ENCODE measurements around the gene ACACB.

Gene ACACB

GRCh38 chr12:109186993-109187653 lies 70.7 kb downstream of the ACACB start:
- H3K4me1 ChIP-seq (ENCODE audit: insufficient read depth, low read length): no peaks in the 10 kb centered on the region
- no peaks in the 10 kb centered on the region; the same call in 1 of the 2 replicates for H3K36me3 ChIP-seq (ENCODE audit: insufficient read depth, low read length)
- no peak overlapping the region for H3K9ac ChIP-seq (ENCODE audit: low read depth, low read length)
- no peaks in the 10 kb centered on the region for H3K9me3 ChIP-seq (ENCODE audit: control insufficient read depth, insufficient read depth, low read length)

DNA sequence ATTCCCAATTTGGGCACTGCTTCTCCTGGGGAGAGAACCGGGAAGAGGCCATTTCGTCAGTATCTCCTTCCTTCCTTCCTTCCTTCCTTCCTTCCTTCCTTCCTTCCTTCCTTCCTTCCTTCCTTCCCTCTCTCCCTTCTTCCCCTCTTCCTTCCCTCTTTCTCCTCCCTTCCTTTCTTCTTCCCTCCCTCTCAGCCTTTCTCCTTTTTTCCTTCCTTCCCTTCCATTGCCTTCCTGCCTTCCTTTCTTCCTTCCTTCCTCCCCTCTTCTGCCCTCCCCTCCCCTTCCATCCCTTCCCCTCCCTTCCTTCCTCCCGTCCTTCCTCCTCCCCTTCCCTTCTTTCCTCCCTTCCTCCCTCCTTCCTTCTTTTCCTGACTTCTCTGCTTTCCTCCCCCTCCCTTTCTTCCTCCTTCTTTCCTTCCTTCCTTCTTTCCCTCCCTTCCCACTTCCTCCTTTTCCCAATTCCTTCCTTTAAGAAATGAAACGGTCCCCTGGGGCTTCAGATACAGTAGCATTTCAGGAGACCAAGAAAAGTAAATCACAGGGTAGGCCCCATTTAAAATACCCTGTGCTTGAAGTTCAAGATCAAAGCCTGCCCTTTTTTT lies 71.8 kb downstream of the ACACB start:
- Histone ChIP-seq H3K9me3 (ENCODE audit: control insufficient read depth, insufficient read depth, low read length) (no peaks in the 10 kb centered on the region), H3K9ac (ENCODE audit: low read depth, low read length) (no peak overlapping the region), H3K36me3 (ENCODE audit: insufficient read depth, low read length) (no peaks in the 10 kb centered on the region; the same call in 1 of the 2 replicates), H3K4me1 (ENCODE audit: insufficient read depth, low read length) (no peaks in the 10 kb centered on the region)

GRCh38 chr12:109189291-109189690 lies 72.9 kb downstream of the ACACB start:
- no peaks in the 10 kb centered on the region; the same call in 1 of the 2 replicates for H3K36me3 ChIP-seq (ENCODE audit: insufficient read depth, low read length)
- H3K4me1 ChIP-seq (ENCODE audit: insufficient read depth, low read length): no peaks in the 10 kb centered on the region
- H3K9me3 ChIP-seq (ENCODE audit: control insufficient read depth, insufficient read depth, low read length): no peaks in the 10 kb centered on the region
- H3K9ac ChIP-seq (ENCODE audit: low read depth, low read length): no peak overlapping the region

- Histone ChIP-seq H3K9ac (ENCODE audit: low read depth, low read length) (no peak overlapping the region), H3K4me1 (ENCODE audit: insufficient read depth, low read length) (no peaks in the 10 kb centered on the region), H3K36me3 (ENCODE audit: insufficient read depth, low read length) (no peaks in the 10 kb centered on the region; the same call in 1 of the 2 replicates)
Measured at GRCh38 chr12:109191621-109192250, 75.3 kb downstream of the ACACB start.

GRCh38 chr12:109192358-109192757 lies 76.0 kb downstream of the ACACB start:
- Histone ChIP-seq H3K4me1 (ENCODE audit: insufficient read depth, low read length) (no peaks in the 10 kb centered on the region), H3K36me3 (ENCODE audit: insufficient read depth, low read length) (no peaks in the 10 kb centered on the region; the same call in 1 of the 2 replicates), H3K9me3 (ENCODE audit: control insufficient read depth, insufficient read depth, low read length) (no peaks in the 10 kb centered on the region), H3K9ac (ENCODE audit: low read depth, low read length) (no peak overlapping the region)

More at GRCh38 chr12:109191621-109192250, 75.3 kb downstream of the ACACB start:
- no peaks in the 10 kb centered on the region for H3K9me3 ChIP-seq (ENCODE audit: control insufficient read depth, insufficient read depth, low read length)

DNA sequence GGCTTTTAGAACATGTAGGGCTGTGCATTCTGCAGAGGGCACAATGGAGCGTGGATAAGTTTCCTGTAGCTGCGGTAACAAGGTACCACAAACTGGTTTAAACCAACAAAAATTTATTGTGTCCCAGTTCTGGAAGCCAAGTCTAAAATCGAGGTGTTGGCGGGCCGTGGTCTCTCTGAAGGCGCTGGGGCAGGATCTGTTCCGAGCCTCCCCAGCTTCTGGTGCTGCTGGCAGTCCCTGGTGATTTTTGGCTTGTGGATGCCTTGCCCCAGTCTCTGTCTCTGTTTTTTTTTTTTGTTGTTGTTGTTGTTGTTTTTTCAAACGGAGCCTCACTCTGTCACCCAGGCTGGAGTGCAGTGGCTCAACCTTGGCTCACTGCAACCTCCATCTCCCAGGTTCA lies 77.5 kb downstream of the ACACB start:
- H3K4me1 ChIP-seq (ENCODE audit: insufficient read depth, low read length): no peaks in the 10 kb centered on the region
- H3K9me3 ChIP-seq (ENCODE audit: control insufficient read depth, insufficient read depth, low read length): no peaks in the 10 kb centered on the region
- no peaks in the 10 kb centered on the region; the same call in 1 of the 2 replicates for H3K36me3 ChIP-seq (ENCODE audit: insufficient read depth, low read length)

DNA sequence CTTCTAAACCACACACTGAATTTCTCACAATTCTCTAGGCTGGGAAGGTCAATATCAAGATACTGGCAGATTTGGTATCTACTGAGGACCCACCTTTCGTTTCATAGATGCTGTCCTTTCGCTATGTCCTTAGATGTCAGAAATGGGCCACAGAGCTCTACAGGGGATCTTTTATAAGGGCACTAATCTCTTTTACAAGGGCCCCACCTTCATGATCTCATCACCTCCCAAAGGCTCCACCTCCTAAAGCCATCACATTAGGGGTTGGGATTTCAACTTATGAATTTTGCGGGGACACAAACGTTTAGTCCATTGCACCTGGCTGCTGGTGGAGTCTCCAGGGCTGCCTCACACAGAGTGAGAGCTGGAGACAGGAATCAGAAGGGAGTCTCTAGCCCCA lies 79.9 kb downstream of the ACACB start:
- Histone ChIP-seq H3K9ac (ENCODE audit: low read depth, low read length) (no peak overlapping the region), H3K36me3 (ENCODE audit: insufficient read depth, low read length) (no peaks in the 10 kb centered on the region), H3K9me3 (ENCODE audit: control insufficient read depth, insufficient read depth, low read length) (no peaks in the 10 kb centered on the region), H3K4me1 (ENCODE audit: insufficient read depth, low read length) (peaks cover 3% of the 10 kb centered on the region; the same call in 1 of the 2 replicates)

More for the DNA sequence above, 77.5 kb downstream of the ACACB start:
- H3K9ac ChIP-seq (ENCODE audit: low read depth, low read length): no peak overlapping the region

DNA sequence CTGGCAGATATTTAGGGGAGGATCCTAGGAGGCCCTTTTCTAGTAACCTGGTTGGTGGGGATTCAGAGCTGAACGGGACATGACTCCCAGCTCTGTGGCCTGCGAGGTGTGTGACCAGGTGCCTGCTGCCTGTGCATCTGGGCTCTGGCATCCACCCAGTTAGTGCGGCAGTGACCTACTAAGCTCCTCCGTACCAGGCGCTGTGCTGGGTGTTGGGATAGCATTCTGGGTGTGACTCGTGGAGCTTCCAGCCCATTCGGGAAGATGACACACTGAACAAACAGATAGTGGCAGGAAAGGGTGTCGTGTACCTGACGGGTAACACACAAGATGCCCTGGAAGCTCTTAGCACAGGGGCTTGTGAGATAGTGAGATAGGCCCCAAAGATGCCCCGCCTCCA lies 80.9 kb downstream of the ACACB start:
- H3K9ac ChIP-seq (ENCODE audit: low read depth, low read length): no peak overlapping the region
- H3K4me1 ChIP-seq (ENCODE audit: insufficient read depth, low read length): peaks cover 3% of the 10 kb centered on the region; the same call in 1 of the 2 replicates
- H3K36me3 ChIP-seq (ENCODE audit: insufficient read depth, low read length): no peaks in the 10 kb centered on the region
- no peaks in the 10 kb centered on the region for H3K9me3 ChIP-seq (ENCODE audit: control insufficient read depth, insufficient read depth, low read length)

DNA sequence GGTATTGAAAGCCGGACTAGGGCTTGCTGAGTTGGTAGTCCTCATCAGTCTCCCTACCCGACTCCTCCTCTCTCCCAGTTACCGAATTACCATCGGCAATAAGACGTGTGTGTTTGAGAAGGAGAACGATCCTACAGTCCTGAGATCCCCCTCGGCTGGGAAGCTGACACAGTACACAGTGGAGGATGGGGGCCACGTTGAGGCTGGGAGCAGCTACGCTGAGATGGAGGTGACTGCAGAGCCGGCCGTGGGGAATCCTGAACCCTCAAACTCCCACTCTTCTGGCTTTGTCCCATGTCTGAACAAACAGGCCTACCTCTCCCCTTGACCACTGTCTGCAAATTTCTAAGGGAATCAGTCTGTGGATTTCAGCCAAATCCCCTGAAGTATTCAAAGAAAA lies 82.9 kb downstream of the ACACB start:
- Histone ChIP-seq H3K4me1 (ENCODE audit: insufficient read depth, low read length) (peaks cover 3% of the 10 kb centered on the region; the same call in 1 of the 2 replicates), H3K9ac (ENCODE audit: low read depth, low read length) (no peak overlapping the region), H3K36me3 (ENCODE audit: insufficient read depth, low read length) (no peaks in the 10 kb centered on the region), H3K9me3 (ENCODE audit: control insufficient read depth, insufficient read depth, low read length) (no peaks in the 10 kb centered on the region)

GRCh38 chr12:109200825-109201495 lies 84.6 kb downstream of the ACACB start:
- no peak overlapping the region for H3K9ac ChIP-seq (ENCODE audit: low read depth, low read length)
- no peaks in the 10 kb centered on the region for H3K9me3 ChIP-seq (ENCODE audit: control insufficient read depth, insufficient read depth, low read length)
- H3K4me1 ChIP-seq (ENCODE audit: insufficient read depth, low read length): peaks cover 3% of the 10 kb centered on the region; the same call in 1 of the 2 replicates
- no peaks in the 10 kb centered on the region for H3K36me3 ChIP-seq (ENCODE audit: insufficient read depth, low read length)

DNA sequence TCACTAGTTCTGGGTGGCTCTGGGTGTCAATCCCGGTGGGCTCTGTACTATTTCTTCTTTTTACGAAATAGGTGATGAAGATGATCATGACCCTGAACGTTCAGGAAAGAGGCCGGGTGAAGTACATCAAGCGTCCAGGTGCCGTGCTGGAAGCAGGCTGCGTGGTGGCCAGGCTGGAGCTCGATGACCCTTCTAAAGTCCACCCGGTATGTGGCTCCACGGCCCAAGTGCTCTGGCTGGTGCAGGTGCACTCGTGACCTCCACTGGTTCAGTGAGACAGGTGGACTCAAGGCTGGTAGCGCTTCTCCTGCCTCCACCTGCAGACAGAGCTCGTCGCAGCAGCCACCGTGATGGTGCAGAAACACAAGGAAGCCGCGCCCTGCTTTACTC lies 85.1 kb downstream of the ACACB start:
- Histone ChIP-seq H3K4me1 (ENCODE audit: insufficient read depth, low read length) (peaks cover 3% of the 10 kb centered on the region; the same call in 1 of the 2 replicates), H3K9me3 (ENCODE audit: control insufficient read depth, insufficient read depth, low read length) (no peaks in the 10 kb centered on the region), H3K9ac (ENCODE audit: low read depth, low read length) (no peak overlapping the region), H3K36me3 (ENCODE audit: insufficient read depth, low read length) (no peaks in the 10 kb centered on the region)

- Histone ChIP-seq H3K9me3 (ENCODE audit: control insufficient read depth, insufficient read depth, low read length) (no peaks in the 10 kb centered on the region), H3K9ac (ENCODE audit: low read depth, low read length) (no peak overlapping the region), H3K4me1 (ENCODE audit: insufficient read depth, low read length) (peaks cover 3% of the 10 kb centered on the region; the same call in 1 of the 2 replicates), H3K36me3 (ENCODE audit: insufficient read depth, low read length) (no peaks in the 10 kb centered on the region)
Measured at GRCh38 chr12:109202770-109203169, 86.4 kb downstream of the ACACB start.

GRCh38 chr12:109203480-109203879 lies 87.1 kb downstream of the ACACB start:
- H3K9me3 ChIP-seq (ENCODE audit: control insufficient read depth, insufficient read depth, low read length): no peaks in the 10 kb centered on the region
- H3K9ac ChIP-seq (ENCODE audit: low read depth, low read length): no peak overlapping the region
- H3K4me1 ChIP-seq (ENCODE audit: insufficient read depth, low read length): peaks cover 3% of the 10 kb centered on the region; the same call in 1 of the 2 replicates
- H3K36me3 ChIP-seq (ENCODE audit: insufficient read depth, low read length): no peaks in the 10 kb centered on the region

DNA sequence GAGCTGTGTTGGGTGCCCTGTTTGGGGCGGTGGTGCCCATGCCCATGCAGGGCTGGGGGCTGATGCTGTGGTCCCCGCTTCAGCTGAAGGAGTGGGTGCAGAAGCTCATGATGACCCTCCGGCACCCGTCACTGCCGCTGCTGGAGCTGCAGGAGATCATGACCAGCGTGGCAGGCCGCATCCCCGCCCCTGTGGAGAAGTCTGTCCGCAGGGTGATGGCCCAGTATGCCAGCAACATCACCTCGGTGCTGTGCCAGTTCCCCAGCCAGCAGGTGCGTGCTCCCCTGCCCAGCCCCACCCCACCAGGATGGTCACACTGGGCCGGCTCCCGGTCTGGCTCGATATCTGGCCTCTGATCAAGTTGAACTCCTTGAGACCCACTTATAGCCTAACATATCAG lies 92.7 kb downstream of the ACACB start:
- H3K4me1 ChIP-seq (ENCODE audit: insufficient read depth, low read length): no peaks in the 10 kb centered on the region
- no peaks in the 10 kb centered on the region for H3K36me3 ChIP-seq (ENCODE audit: insufficient read depth, low read length)
- H3K9ac ChIP-seq (ENCODE audit: low read depth, low read length): no peak overlapping the region
- no peaks in the 10 kb centered on the region for H3K9me3 ChIP-seq (ENCODE audit: control insufficient read depth, insufficient read depth, low read length)

Measured in ES-I3 (cell line).